ENCODE measurements around the gene KSR2.

DNA sequence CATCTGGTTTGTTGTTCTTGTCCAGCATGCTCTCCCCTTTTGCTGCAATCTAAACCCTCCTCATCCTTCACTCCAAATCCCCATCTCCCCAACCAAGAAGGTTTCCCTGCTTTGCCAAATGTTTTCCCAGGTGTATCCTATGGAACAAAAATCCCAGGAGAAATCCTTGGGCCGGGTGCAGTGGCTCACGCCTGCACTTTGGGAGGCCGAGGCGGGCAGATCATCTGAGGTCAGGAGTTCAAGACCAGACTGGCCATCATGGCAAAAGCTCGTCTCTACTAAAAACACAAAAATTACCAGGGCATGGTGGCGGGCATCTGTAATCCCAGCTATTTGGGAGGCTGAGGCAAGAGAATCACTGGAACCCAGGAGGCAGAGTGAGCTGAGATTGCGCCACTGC, 5.0 kb downstream of the KSR2 start:
- TF ChIP-seq, protein P1, sequence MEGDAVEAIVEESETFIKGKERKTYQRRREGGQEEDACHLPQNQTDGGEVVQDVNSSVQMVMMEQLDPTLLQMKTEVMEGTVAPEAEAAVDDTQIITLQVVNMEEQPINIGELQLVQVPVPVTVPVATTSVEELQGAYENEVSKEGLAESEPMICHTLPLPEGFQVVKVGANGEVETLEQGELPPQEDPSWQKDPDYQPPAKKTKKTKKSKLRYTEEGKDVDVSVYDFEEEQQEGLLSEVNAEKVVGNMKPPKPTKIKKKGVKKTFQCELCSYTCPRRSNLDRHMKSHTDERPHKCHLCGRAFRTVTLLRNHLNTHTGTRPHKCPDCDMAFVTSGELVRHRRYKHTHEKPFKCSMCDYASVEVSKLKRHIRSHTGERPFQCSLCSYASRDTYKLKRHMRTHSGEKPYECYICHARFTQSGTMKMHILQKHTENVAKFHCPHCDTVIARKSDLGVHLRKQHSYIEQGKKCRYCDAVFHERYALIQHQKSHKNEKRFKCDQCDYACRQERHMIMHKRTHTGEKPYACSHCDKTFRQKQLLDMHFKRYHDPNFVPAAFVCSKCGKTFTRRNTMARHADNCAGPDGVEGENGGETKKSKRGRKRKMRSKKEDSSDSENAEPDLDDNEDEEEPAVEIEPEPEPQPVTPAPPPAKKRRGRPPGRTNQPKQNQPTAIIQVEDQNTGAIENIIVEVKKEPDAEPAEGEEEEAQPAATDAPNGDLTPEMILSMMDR (IDR thresholded peaks at IDR 0.05; ENCODE audit: low read length), result no peak
- no peak for TF ChIP-seq EZH2 (IDR thresholded peaks at IDR 0.05; ENCODE audit: borderline replicate concordance, low read length)
